Heart left ventricle (tissue), 13 donors: Measurements from ENCODE around the gene NSMCE1.

Experiments
- POLR2A ChIP-seq, 2 donors: fragments of 450-650 bp; IDR thresholded peaks; one replicate each; pipeline ENCODE4 v1.6.1; 2017; ENCODE audit warnings: antibody characterized with exemption in 2 of 2, mild to moderate bottlenecking in 2 of 2, moderate library complexity in 2 of 2
- TF ChIP-seq, protein P1 (sequence below), 12 donors: fragments of 200-600 bp; sonication (generic) in 4 of 12; IDR thresholded peaks; one replicate each; pipeline versions ENCODE4 v1.5.0 to v1.8.0; 2018 to 2022; ENCODE audit warnings: antibody characterized with exemption in 12 of 12, mild to moderate bottlenecking in 5 of 12
- donor health status: ischemic (EF 13 %, LVEDD 7.1; RV severe dilation, severe dysfunction).
- donor health status: DM: no; HTN: yes; CAD: no.
- donor health status: DM: no; HTN: no; CAD: no.
- donor health status: ischemic (EF 25% LVEDD 6.9; RV normal size, moderate dysfunction).
- donor health status: ischemic (EF 25% LVEDD 5.7; RV mildly dilated, moderate dysfunction).
- donor health status: ischemic (EF 35%, LVEDD 5.7; RV mildly dilated, moderate dysfunction).
- donor health status: nonischemic (EF 11% LVEDD 7.7; RV severe dilation, severe dysfunction).
- donor health status: DM: yes; HTN: yes; CAD: no.
- donor health status: PGD.
- donor health status: ischemic (EF 29% LVEDD 5.4; RV normal size, mild dysfunction).
- donor health status: nonischemic (EF 23%, LVEDD 6.1; RV moderate dilation, normal function).

DNA sequence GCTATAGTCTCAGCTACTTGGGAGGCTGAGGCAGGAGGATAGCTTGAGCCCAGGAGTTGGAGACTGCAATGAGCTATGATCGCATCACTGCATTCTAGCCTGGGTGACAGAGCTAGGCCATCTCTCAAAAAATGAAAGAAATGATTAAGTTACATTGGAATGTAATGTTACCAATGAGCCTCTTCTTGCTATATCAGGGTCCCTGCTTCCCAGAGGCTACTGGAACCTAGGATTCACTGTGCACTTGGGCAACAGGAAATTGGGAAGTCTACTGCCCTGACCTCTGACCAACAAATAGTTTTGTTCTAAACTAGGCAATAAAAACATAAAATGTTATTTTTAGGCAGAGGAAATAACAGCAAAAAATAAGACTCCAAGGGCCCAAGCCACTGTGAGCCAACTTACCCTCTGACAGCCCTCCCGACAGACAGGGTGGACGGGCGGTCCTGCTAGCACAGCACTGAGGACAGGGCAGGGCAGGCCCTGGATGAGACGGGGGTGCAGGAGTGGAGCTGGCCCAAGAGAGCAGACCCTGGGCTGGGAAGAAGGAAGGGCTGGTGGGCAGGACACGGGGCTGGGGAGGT is 27.5 kb downstream of the NSMCE1 start:
- TF ChIP-seq POLR2A (IDR thresholded peaks at IDR 0.05) = no peak
- TF ChIP-seq, protein P1, sequence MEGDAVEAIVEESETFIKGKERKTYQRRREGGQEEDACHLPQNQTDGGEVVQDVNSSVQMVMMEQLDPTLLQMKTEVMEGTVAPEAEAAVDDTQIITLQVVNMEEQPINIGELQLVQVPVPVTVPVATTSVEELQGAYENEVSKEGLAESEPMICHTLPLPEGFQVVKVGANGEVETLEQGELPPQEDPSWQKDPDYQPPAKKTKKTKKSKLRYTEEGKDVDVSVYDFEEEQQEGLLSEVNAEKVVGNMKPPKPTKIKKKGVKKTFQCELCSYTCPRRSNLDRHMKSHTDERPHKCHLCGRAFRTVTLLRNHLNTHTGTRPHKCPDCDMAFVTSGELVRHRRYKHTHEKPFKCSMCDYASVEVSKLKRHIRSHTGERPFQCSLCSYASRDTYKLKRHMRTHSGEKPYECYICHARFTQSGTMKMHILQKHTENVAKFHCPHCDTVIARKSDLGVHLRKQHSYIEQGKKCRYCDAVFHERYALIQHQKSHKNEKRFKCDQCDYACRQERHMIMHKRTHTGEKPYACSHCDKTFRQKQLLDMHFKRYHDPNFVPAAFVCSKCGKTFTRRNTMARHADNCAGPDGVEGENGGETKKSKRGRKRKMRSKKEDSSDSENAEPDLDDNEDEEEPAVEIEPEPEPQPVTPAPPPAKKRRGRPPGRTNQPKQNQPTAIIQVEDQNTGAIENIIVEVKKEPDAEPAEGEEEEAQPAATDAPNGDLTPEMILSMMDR (IDR thresholded peaks at IDR 0.05) = no peak
